Keratinocyte (primary cell): ENCODE results near the gene PTPRU.

Experiments
- EZH2 ChIP-seq: IDR thresholded peaks from one replicate; pipeline ENCODE4 v1.6.1; 2012; ENCODE audit warnings: inconsistent platforms, mild to moderate bottlenecking, low read length, moderate library complexity
- TF ChIP-seq, protein P1 (sequence below), 3 experiments: IDR thresholded peaks in 1 of 3; conservative IDR thresholded peaks in 1 of 3; optimal IDR thresholded peaks in 1 of 3; 2 replicates in 2 of 3; 3 replicates in 1 of 3; pipeline versions ENCODE3 to v1.5.1; 2011; ENCODE audit warnings: low read length in 3 of 3, mild to moderate bottlenecking in 3 of 3, moderate library complexity in 2 of 3, control low read depth in 1 of 3, inconsistent platforms in 1 of 3; ENCODE audit not compliant: insufficient read depth in 2 of 3; ENCODE audit errors: extremely low read depth in 1 of 3

DNA sequence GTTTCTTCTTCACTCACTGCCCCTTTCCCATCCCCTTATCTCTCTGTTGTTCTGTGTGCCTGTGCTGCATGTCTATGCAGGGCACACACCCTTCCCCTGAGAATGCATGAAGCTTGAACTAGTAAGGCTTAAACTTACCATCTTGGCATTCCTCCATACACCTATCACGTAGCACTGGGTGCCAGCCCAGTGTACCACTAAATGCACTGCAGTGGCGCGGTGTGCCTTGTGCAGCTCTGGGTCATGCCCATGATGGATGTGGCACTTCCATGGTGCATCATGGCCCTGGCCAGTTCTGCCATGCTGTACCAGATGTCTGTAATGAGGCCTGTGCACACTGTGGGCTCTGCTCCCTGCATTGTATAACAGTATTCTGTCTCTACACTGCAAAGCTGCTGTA is 10.7 kb downstream of the PTPRU start:
- TF ChIP-seq, protein P1, sequence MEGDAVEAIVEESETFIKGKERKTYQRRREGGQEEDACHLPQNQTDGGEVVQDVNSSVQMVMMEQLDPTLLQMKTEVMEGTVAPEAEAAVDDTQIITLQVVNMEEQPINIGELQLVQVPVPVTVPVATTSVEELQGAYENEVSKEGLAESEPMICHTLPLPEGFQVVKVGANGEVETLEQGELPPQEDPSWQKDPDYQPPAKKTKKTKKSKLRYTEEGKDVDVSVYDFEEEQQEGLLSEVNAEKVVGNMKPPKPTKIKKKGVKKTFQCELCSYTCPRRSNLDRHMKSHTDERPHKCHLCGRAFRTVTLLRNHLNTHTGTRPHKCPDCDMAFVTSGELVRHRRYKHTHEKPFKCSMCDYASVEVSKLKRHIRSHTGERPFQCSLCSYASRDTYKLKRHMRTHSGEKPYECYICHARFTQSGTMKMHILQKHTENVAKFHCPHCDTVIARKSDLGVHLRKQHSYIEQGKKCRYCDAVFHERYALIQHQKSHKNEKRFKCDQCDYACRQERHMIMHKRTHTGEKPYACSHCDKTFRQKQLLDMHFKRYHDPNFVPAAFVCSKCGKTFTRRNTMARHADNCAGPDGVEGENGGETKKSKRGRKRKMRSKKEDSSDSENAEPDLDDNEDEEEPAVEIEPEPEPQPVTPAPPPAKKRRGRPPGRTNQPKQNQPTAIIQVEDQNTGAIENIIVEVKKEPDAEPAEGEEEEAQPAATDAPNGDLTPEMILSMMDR (optimal IDR thresholded peaks at IDR 0.05 in 1 of 3, IDR thresholded peaks at IDR 0.05 in 1 of 3, conservative IDR thresholded peaks at IDR 0.05 in 1 of 3; ENCODE audit: extremely low read depth in 1 of 3, insufficient read depth in 2 of 3, low read length in 3 of 3), result no peak
- TF ChIP-seq EZH2, result no peak
